Mucosa of rectum (tissue), 2 donors: ENCODE data around the gene ABHD14A.

Source experiments
- H3K27ac ChIP-seq, 2 donors: one replicate each; pipeline ENCODE4 v1.7.0; 2013; ENCODE audit warnings: inconsistent platforms in 2 of 2, low read depth in 2 of 2, low read length in 2 of 2
- H3K27me3 ChIP-seq, 2 donors: one replicate each; pipeline ENCODE4 v1.7.0; 2013; ENCODE audit warnings: low read length in 2 of 2; ENCODE audit not compliant: control insufficient read depth in 2 of 2, insufficient read depth in 2 of 2
- H3K36me3 ChIP-seq, 2 donors: one replicate each; pipeline ENCODE4 v1.7.0; 2013; ENCODE audit warnings: low read length in 2 of 2; ENCODE audit not compliant: control insufficient read depth in 2 of 2, insufficient read depth in 2 of 2
- H3K4me1 ChIP-seq, 2 donors: one replicate each; pipeline ENCODE4 v1.7.0; 2013; ENCODE audit warnings: low read length in 2 of 2, mild to moderate bottlenecking in 1 of 2; ENCODE audit not compliant: control insufficient read depth in 2 of 2, insufficient read depth in 2 of 2
- H3K4me3 ChIP-seq, 2 donors: one replicate each; pipeline ENCODE4 v1.7.0; 2013; ENCODE audit warnings: low read length in 2 of 2
- H3K9ac ChIP-seq, 2 donors: one replicate each; pipeline ENCODE4 v1.7.0; 2013; ENCODE audit warnings: low read length in 2 of 2, low read depth in 1 of 2, mild to moderate bottlenecking in 1 of 2
- H3K9me3 ChIP-seq, 2 donors: one replicate each; pipeline ENCODE4 v1.7.0; 2013; ENCODE audit warnings: low read length in 2 of 2; ENCODE audit not compliant: control insufficient read depth in 2 of 2
- donor health status: healthy.
- donor health status: Normal muscosa, but diverticular disease.

ABHD14A gene

GRCh38 chr3:51948016-51948580, 26.8 kb upstream of the ABHD14A start:
- peaks cover 5 to 6% of the 10 kb centered on the region in 2 donors for H3K4me1 ChIP-seq
- H3K9ac ChIP-seq: no peak overlapping the region
- peaks cover 3% of the 10 kb centered on the region in 2 donors for H3K36me3 ChIP-seq
- no peak overlapping the region for H3K4me3 ChIP-seq
- H3K27ac ChIP-seq: no peak overlapping the region
- no peaks in the 10 kb centered on the region for H3K9me3 ChIP-seq
- H3K27me3 ChIP-seq: no peaks in the 10 kb centered on the region

GRCh38 chr3:51949121-51949520, 25.7 kb upstream of the ABHD14A start:
- no peak overlapping the region for H3K27ac ChIP-seq
- H3K4me3 ChIP-seq: no peak overlapping the region
- no peaks in the 10 kb centered on the region for H3K9me3 ChIP-seq
- no peaks in the 10 kb centered on the region for H3K27me3 ChIP-seq
- no peak overlapping the region for H3K9ac ChIP-seq
- peaks cover 3% of the 10 kb centered on the region in 2 donors for H3K36me3 ChIP-seq
- H3K4me1 ChIP-seq: no peaks in the 10 kb centered on the region

GRCh38 chr3:51950899-51951298, 24.0 kb upstream of the ABHD14A start:
- Histone ChIP-seq H3K27me3 (peaks cover 0 to 7% of the 10 kb centered on the region in 2 donors), H3K4me1 (no peaks in the 10 kb centered on the region), H3K36me3 (peaks cover 0 to 2% of the 10 kb centered on the region in 2 donors), H3K4me3 (no peak overlapping the region), H3K9me3 (no peaks in the 10 kb centered on the region), H3K27ac (no peak overlapping the region), H3K9ac (no peak overlapping the region)

- no peaks in the 10 kb centered on the region for H3K4me1 ChIP-seq
- no peak overlapping the region for H3K9ac ChIP-seq
- H3K27me3 ChIP-seq: peaks cover 0 to 7% of the 10 kb centered on the region in 2 donors
- H3K36me3 ChIP-seq: no peaks in the 10 kb centered on the region
- no peak overlapping the region for H3K4me3 ChIP-seq
- H3K27ac ChIP-seq: no peak overlapping the region
- H3K9me3 ChIP-seq: no peaks in the 10 kb centered on the region
Observed at GRCh38 chr3:51953445-51953844, 21.4 kb upstream of the ABHD14A start.

- H3K27ac ChIP-seq: no peak overlapping the region
- H3K27me3 ChIP-seq: peaks cover 0 to 7% of the 10 kb centered on the region in 2 donors
- no peak overlapping the region for H3K9ac ChIP-seq
- H3K4me3 ChIP-seq: no peak overlapping the region
- H3K36me3 ChIP-seq: peaks cover 0 to 1% of the 10 kb centered on the region in 2 donors
- H3K9me3 ChIP-seq: no peaks in the 10 kb centered on the region
- H3K4me1 ChIP-seq: no peaks in the 10 kb centered on the region
Observed at GRCh38 chr3:51954105-51954504, 20.8 kb upstream of the ABHD14A start.

GRCh38 chr3:51954713-51955112, 20.2 kb upstream of the ABHD14A start:
- no peak overlapping the region for H3K9ac ChIP-seq
- H3K27me3 ChIP-seq: peaks cover 0 to 7% of the 10 kb centered on the region in 2 donors
- no peak overlapping the region for H3K27ac ChIP-seq
- no peak overlapping the region for H3K4me3 ChIP-seq
- peaks cover 0 to 2% of the 10 kb centered on the region in 2 donors for H3K36me3 ChIP-seq
- H3K4me1 ChIP-seq: no peaks in the 10 kb centered on the region
- no peaks in the 10 kb centered on the region for H3K9me3 ChIP-seq

GRCh38 chr3:51955175-51955892, 19.5 kb upstream of the ABHD14A start, which contains the start of gene GPR62:
GPR62 (plus strand) TSS chr3:51955381; CDS start chr3:51955653, 272 bp downstream.
- Histone ChIP-seq H3K9ac (peak within 1 kb of the TSS in 1 of 2 donors; percentile 49), H3K27ac (peak within 1 kb of the TSS in 1 of 2 donors; percentile 32), H3K36me3 (peaks cover under 1 to 2% of the 10 kb centered on the region in 2 donors), H3K4me1 (no peaks in the 10 kb centered on the region), H3K4me3 (peak within 1 kb of the TSS; percentile 44 to 48), H3K27me3 (peaks cover 0 to 7% of the 10 kb centered on the region in 2 donors), H3K9me3 (no peaks in the 10 kb centered on the region)

GRCh38 chr3:51955893-51956770, 18.7 kb upstream of the ABHD14A start:
- H3K36me3 ChIP-seq: peaks cover 2% of the 10 kb centered on the region in 2 donors
- no peaks in the 10 kb centered on the region for H3K9me3 ChIP-seq
- peak overlapping the region in 1 of 2 donors; percentile 32 for H3K27ac ChIP-seq
- peaks cover 0 to 7% of the 10 kb centered on the region in 2 donors for H3K27me3 ChIP-seq
- no peaks in the 10 kb centered on the region for H3K4me1 ChIP-seq
- H3K9ac ChIP-seq: peak overlapping the region in 1 of 2 donors; percentile 49
- peak overlapping the region; percentile 44 to 48 for H3K4me3 ChIP-seq

GRCh38 chr3:51957520-51958205, 17.2 kb upstream of the ABHD14A start:
- Histone ChIP-seq H3K9ac (no peak overlapping the region), H3K36me3 (peaks cover 2% of the 10 kb centered on the region in 2 donors), H3K4me3 (no peak overlapping the region), H3K27me3 (peaks cover 0 to 7% of the 10 kb centered on the region in 2 donors), H3K9me3 (no peaks in the 10 kb centered on the region), H3K4me1 (no peaks in the 10 kb centered on the region), H3K27ac (no peak overlapping the region)
